ENCODE results near the gene MAP1LC3B. TPM values are rescaled to one million over a fixed set of nuclear protein-coding genes. Genes with fewer than 3 reads are reported as not detected.

MAP1LC3B gene
- total RNA-seq, 1 donor from 2014 or later: 189 TPM

- Mint-ChIP-seq H3K9me3 (ENCODE audit: low read depth) (no peaks in the 10 kb centered on the region), H3K27me3 (ENCODE audit: low read depth) (no peaks in the 10 kb centered on the region), H3K4me3 (ENCODE audit: unreplicated experiment) (no peak overlapping the region), H3K4me1 (ENCODE audit: low read depth) (peaks cover 14% of the 10 kb centered on the region), H3K36me3 (ENCODE audit: low read depth) (peaks cover 32% of the 10 kb centered on the region), H3K27ac (ENCODE audit: unreplicated experiment) (peak overlapping the region; percentile 43)
- DNase-seq (ENCODE audit: low spot score): peak; percentile 43
- TF ChIP-seq, protein P1, sequence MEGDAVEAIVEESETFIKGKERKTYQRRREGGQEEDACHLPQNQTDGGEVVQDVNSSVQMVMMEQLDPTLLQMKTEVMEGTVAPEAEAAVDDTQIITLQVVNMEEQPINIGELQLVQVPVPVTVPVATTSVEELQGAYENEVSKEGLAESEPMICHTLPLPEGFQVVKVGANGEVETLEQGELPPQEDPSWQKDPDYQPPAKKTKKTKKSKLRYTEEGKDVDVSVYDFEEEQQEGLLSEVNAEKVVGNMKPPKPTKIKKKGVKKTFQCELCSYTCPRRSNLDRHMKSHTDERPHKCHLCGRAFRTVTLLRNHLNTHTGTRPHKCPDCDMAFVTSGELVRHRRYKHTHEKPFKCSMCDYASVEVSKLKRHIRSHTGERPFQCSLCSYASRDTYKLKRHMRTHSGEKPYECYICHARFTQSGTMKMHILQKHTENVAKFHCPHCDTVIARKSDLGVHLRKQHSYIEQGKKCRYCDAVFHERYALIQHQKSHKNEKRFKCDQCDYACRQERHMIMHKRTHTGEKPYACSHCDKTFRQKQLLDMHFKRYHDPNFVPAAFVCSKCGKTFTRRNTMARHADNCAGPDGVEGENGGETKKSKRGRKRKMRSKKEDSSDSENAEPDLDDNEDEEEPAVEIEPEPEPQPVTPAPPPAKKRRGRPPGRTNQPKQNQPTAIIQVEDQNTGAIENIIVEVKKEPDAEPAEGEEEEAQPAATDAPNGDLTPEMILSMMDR (IDR thresholded peaks at IDR 0.05): no peak
These were observed 14.5 kb downstream of the MAP1LC3B start for GRCh38 chr16:87406495-87407088.

DNA sequence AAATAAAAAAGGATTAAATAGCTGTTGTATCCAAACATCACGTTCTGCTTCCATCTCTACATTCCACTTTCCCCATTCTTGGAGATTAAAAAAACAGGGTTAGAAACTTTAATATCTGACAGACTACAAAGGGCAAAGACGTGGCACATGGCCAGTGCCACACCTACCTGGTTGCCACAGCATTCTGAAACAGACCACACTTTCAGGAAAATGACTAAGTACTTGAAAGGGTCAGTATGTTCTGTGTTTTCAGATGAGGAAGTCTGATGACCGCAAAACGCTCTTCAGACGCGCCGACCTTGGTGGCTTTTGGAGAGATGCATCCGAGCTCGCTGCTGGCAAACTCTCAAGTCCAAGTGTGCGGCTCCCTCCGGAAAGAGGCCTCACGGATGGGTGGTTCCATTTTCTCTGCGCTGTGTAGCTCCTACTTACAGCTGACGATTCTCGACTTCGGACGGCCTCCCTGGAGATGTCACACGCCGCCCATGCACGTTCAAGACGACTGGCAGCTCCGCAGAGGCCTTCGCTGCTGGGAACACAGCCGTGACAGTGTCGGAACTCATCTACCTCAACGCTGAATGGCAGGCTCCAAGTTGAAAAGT is 15.5 kb downstream of the MAP1LC3B start:
- Mint-ChIP-seq H3K4me1 (ENCODE audit: low read depth) (peaks cover 14% of the 10 kb centered on the region), H3K9me3 (ENCODE audit: low read depth) (no peaks in the 10 kb centered on the region), H3K27ac (ENCODE audit: unreplicated experiment) (peak overlapping the region; percentile 1), H3K36me3 (ENCODE audit: low read depth) (peaks cover 35% of the 10 kb centered on the region), H3K27me3 (ENCODE audit: low read depth) (no peaks in the 10 kb centered on the region), H3K4me3 (ENCODE audit: unreplicated experiment) (no peak overlapping the region)
- DNase-seq (ENCODE audit: low spot score): peak; percentile 84
- TF ChIP-seq, protein P1 (IDR thresholded peaks at IDR 0.05): no peak

GRCh38 chr16:87409153-87409552 is 17.0 kb downstream of the MAP1LC3B start:
- Mint-ChIP-seq H3K9me3 (ENCODE audit: low read depth) (no peaks in the 10 kb centered on the region), H3K27me3 (ENCODE audit: low read depth) (no peaks in the 10 kb centered on the region), H3K27ac (ENCODE audit: unreplicated experiment) (no peak overlapping the region), H3K4me3 (ENCODE audit: unreplicated experiment) (no peak overlapping the region), H3K36me3 (ENCODE audit: low read depth) (peaks cover 32% of the 10 kb centered on the region), H3K4me1 (ENCODE audit: low read depth) (peaks cover 14% of the 10 kb centered on the region)
- TF ChIP-seq, protein P1 (IDR thresholded peaks at IDR 0.05): no peak
- DNase-seq (ENCODE audit: low spot score): peak; percentile 40

- Mint-ChIP-seq H3K4me1 (ENCODE audit: low read depth) (peaks cover 14% of the 10 kb centered on the region), H3K27me3 (ENCODE audit: low read depth) (no peaks in the 10 kb centered on the region), H3K4me3 (ENCODE audit: unreplicated experiment) (no peak overlapping the region), H3K9me3 (ENCODE audit: low read depth) (no peaks in the 10 kb centered on the region), H3K36me3 (ENCODE audit: low read depth) (peaks cover 35% of the 10 kb centered on the region), H3K27ac (ENCODE audit: unreplicated experiment) (no peak overlapping the region)
- TF ChIP-seq, protein P1 (IDR thresholded peaks at IDR 0.05): no peak
- peak; percentile 42 for DNase-seq (ENCODE audit: low spot score)
These were observed 17.6 kb downstream of the MAP1LC3B start for GRCh38 chr16:87409781-87410180.

DNA sequence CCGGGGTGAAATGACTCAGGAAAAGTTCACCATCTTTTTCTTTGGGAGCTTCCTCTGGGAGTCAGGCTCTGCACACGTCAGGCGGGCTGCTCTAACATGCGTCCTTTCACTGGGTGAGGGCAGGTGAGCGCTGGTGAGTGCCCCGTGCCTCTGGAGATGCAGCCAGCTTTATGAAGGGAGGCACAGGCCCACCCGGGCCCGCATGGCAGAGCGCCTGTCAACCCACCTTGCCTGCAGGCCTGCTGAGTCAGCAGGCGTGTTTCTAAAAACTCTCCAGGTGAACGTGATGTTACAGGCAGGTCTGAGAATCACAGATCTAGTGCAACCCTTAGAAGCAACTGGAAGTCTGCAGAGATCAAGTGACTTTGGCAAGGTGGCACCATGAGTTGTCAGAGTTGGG is 18.4 kb downstream of the MAP1LC3B start:
- no peak overlapping the region for H3K4me3 Mint-ChIP-seq (ENCODE audit: unreplicated experiment)
- peaks cover 34% of the 10 kb centered on the region for H3K36me3 Mint-ChIP-seq (ENCODE audit: low read depth)
- H3K27me3 Mint-ChIP-seq (ENCODE audit: low read depth): no peaks in the 10 kb centered on the region
- peaks cover 14% of the 10 kb centered on the region for H3K4me1 Mint-ChIP-seq (ENCODE audit: low read depth)
- DNase-seq (ENCODE audit: low spot score): peak; percentile 90
- H3K9me3 Mint-ChIP-seq (ENCODE audit: low read depth): no peaks in the 10 kb centered on the region
- TF ChIP-seq, protein P1 (IDR thresholded peaks at IDR 0.05): no peak
- H3K27ac Mint-ChIP-seq (ENCODE audit: unreplicated experiment): no peak overlapping the region

All from chondrocyte (in vitro differentiated cells).